ELR (cell line): ENCODE measurements around the gene CEP85.

Source experiments
- DNase-seq: peaks from one replicate; pipeline ENCODE4 v3.0.0-alpha.2; 2015; ENCODE audit warnings: low read depth

Gene CEP85, protein sequence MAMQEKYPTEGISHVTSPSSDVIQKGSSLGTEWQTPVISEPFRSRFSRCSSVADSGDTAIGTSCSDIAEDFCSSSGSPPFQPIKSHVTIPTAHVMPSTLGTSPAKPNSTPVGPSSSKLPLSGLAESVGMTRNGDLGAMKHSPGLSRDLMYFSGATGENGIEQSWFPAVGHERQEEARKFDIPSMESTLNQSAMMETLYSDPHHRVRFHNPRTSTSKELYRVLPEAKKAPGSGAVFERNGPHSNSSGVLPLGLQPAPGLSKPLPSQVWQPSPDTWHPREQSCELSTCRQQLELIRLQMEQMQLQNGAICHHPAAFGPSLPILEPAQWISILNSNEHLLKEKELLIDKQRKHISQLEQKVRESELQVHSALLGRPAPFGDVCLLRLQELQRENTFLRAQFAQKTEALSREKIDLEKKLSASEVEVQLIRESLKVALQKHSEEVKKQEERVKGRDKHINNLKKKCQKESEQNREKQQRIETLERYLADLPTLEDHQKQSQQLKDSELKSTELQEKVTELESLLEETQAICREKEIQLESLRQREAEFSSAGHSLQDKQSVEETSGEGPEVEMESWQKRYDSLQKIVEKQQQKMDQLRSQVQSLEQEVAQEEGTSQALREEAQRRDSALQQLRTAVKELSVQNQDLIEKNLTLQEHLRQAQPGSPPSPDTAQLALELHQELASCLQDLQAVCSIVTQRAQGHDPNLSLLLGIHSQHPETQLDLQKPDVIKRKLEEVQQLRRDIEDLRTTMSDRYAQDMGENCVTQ

DNA sequence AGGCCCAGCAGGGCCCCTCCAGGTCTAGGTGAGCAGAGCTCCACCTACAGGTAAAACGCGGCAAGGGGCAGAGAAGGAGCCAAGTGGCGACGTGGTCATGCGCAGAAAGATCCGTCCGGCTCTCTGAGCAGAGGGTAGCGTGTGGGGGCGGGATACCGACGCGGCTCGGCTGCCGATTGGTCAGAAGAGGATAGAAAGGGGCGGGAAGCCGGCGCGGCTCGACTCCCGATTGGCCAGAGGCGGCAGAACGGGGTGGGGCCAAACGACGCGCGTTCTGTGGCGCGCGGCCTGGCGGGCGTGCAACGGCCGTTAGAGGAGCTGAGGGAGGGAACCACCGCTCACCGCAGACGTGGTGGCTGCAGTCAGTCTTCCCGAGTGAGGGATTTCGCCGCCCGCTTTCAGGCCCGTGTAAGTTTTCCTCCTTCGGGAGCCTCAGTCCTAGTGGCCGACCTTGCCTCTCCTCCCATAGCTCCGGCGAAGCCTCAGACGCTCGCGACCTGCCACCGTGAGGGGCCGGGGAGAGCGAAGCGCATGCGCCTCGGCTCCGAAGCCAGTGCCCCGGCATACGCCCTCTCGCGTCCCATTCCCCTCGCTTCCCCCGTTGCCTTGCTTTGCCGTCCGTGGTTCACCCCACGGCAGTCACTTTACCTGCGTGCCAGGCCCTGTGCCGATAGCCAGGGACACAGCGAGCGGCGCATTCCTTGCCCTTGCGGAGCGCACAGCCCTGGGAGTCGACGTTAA lies at the start of gene CEP85:
Gene CEP85 (plus strand): TSS at position 298 of the 741 bp plus-strand sequence. CDS start 5,584 bp downstream, outside the sequence.
- DNase-seq: peak; percentile 97

DNA sequence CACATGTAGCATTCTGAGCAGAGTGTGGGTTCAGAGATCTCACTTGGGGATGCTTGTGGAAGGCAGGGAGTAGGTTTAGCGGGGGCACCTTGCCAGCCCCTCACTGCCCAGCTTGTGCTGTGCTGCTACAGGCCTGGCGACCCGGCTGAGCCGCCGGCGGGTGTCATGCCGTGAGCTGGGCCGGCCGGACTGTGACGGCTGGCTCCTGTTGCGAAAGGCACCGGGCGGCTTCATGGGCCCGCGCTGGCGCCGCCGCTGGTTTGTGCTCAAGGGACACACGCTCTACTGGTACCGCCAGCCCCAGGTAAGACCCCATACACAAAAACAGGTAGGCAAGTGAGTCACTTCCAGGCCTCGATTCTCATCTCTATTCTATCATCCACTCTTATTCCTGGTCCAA lies 49.1 kb upstream of the CEP85 start:
- DNase-seq: no peak

DNA sequence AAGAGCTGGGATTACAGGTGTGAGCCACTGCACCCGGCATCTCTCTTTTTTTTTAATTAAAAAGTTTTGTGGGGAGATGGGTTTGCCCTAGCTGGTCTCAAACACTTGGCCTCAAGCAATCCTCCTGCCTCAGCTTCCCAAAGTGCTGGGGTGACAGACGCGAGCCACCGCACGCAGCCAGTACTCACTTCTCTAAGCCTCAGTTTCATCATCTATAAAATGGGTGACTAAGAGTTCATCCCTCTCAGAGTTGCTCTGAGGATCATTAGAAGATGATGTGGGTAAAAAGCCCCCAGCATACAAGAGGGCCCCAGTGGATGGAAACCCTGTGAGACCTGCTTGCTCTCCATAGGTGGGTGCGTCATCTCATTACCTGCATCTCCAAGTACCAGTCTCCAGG lies 46.1 kb upstream of the CEP85 start:
- no peak for DNase-seq

DNA sequence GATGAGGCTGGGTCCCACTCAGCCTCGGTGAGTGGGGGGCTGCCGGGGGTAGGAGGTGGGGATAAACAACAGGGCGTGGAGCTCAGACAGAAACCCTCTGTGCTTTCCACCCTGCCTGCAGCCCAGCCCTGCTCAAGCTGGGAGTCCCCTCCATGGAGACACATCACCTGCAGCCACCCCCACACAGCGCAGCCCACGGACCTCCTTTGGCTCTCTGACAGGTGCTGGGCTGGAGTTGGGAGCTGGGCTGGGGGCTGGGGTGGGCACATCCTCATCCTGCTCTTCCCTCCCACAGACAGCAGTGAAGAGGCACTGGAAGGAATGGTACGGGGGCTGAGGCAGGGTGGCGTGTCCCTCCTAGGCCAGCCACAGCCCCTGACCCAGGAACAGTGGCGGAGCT lies 45.5 kb upstream of the CEP85 start:
- no peak for DNase-seq

DNA sequence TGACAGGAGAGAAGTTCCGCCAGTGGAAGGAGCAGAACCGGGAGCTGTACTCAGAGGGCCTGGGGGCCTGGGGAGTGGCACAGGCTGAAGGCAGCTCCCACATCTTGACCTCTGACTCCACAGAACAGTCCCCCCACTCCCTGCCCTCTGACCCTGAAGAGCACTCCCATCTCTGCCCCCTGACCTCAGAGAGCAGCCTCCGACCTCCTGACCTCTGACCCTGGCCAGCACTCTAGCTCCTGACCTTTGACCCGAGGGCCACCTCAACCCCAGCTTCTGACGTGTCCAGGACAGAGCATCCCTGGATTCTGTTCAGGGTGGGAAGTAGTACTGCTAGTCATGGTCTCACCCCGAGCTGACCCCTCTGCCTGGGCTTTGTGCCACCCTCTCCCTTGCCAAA lies 44.7 kb upstream of the CEP85 start:
- no peak for DNase-seq

DNA sequence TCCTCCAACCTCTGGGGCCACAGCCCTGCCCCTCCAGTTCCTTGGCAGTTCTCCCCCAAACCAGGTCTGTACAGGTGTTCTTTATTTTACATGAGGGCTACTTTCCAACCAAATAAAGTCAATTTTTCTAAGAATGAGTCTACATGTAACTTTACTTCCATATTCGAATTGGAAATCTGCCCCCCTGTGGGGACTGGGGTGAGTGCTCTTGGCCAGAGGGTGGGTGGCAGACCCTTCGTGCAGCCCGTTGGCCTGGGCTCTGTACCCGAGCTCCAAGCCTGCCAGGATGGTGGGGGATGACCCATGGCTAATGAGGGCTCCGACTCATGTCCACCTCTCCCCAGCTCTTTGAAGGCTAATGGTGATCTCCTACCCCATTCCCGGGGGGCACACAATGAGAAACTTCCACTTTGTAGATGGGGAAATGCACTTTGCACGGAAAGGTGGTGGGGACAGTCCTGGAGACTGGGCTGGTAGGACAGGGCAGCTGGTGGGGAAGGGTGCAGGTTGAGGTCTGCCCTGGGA lies 44.2 kb upstream of the CEP85 start:
- no peak for DNase-seq

DNA sequence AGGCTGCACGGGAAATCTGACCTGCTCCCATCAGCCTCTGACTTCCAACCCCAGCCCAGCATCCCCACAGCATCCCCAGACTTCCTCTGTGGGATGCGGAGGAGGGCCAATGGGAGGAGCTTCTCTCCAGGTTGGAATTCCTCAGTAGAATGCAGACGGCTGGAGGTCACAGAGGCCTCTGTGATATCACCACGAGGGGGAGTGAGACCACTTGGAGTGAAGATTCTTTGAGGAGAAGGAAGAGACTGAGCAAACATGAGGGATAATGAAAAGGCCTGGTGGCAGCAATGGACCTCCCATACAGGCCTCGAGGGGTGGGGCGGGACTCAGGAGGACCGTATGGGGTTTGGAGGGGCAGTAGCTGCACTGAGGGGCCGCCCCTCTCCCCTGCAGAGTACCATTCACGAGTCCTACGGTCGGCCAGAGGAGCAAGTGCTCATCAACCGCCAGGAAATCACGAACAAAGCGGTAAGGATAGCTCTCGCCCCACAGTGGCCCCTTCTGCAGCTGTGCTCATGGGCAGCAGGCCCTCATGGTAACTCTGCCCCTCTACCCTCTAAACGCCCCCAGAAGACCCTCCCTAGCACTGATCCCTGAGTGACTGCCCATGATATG lies 43.5 kb upstream of the CEP85 start, which contains the start of gene CATSPER4:
Gene CATSPER4 (plus strand): TSS at position 230 of the 615 bp plus-strand sequence. CDS start 26 bp downstream, at position 256.
- peak; percentile 49 for DNase-seq

DNA sequence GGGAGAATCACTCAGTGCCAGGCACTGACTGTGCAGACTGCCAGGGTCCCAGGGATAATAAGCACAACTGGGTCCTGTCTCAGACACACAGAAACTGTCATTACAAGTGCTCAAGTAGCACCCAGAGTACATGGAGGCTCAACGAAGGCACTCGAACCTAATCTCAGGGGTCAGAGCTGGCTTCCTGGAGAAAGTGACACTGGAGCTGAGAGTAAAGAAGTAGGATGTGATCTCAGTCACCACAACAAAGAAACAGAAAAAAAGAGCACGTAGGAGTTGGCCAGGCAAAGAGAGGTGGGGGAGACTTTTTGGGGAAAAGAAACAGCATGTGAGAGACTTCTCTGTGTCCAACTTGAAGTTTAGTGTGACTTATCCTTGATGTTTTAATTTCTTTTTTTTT lies 42.3 kb upstream of the CEP85 start:
- no peak for DNase-seq

DNA sequence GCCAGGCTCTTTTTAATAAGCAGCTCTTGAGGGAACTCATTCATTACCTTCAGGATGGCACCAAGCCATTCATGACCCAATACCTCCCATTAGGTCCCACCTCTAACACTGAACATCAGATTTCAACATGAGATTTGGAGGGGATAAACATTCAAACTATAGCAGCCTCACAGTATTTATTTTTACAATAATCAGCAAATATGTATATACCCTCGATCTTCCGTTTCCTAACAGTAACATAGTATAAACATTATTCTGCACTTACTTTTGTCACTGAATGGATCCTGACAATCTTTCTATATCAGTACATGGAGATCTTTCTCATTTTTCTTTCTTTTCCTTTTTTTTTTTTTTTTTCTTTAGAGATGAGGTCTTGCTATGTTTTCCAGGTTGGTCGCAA lies 38.2 kb upstream of the CEP85 start:
- DNase-seq: no peak

DNA sequence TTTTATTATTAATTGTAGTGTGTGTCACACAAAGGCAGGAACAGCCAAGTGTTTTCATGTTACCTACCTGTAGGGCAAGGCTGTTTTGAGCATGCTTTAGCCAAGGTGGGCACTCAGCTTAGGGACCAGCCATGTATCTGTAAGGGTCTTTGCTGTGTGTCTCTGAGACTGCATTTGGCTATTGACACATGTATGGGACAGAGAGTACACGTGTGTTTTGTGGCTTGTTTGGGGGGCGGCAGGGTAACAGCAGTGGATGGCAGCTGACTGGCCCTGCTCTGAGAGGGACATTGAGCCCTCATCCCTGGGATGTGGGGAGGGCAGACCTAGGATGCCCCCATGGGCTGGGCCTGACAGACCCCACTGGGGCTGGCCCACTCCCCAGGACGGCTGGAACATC lies 36.7 kb upstream of the CEP85 start:
- DNase-seq: no peak

DNA sequence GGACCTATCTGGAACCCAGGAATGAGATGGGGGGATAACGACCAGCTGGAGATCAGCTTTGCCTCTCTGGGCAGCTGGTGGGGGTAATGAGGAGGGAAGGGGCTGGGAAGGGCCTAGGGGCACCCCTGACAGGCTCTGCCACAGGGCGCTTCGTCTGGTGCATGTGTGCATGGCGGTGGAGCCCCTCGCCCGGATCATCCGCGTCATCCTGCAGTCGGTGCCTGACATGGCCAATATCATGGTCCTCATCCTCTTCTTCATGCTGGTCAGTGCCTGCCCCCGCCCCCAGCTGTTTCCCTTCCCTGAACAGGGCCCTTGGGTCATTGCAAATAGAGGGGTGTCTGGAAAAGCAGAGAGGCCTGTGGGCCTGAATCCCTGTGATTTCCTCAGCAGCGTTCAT lies 36.2 kb upstream of the CEP85 start:
- DNase-seq: no peak

DNA sequence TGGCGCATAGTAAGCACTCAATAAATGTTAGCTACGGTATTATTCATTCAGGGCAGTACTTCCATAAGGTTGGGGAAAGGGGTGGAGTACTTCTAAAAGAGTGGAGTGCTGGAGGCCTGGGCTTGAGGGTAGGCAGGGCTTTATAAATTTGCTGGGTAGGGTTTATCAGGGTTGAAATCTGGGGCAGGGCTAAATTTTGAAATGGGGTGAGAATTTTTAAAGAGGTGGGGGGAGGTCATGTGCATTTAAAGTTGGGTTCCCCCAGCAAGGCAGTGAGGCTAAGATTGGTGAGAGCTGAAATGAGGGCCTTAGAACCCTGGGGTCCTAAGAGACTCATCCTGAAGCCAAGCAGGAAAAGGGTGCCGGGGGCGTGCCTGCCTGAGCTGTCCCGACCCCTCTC lies 33.6 kb upstream of the CEP85 start:
- DNase-seq: no peak

DNA sequence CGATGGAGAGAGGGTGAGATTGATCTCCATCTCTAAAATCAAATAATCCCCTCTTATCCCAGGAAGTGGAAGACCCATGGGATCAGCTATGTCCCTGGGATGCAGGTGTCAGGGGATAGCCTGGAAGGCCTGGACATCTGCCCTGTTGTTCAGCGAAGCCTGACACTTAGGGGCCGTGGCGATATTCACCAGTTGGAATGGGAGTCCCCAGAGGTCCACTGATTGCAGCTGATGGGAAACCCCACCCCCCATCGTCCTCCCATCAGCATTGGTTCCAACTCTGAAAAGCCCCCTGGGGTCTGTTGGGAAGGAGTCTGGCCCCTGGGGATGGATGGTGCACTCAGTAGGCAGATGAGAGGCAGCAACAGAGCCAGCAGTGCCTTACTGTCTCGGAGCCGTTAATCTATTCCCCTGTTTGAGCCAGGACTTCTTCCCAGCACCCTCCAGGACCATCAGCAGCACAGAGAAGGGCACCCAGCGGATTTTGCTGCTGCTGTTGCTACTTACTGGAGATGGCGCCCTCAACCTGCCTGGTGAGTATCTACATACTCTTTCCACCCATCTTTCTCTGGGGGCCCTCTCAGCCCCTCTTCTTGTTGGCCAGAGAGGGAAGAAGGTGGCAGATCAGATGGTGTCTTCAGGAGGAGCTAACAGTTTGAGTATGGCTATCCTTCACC lies 30.2 kb upstream of the CEP85 start:
- no peak for DNase-seq

DNA sequence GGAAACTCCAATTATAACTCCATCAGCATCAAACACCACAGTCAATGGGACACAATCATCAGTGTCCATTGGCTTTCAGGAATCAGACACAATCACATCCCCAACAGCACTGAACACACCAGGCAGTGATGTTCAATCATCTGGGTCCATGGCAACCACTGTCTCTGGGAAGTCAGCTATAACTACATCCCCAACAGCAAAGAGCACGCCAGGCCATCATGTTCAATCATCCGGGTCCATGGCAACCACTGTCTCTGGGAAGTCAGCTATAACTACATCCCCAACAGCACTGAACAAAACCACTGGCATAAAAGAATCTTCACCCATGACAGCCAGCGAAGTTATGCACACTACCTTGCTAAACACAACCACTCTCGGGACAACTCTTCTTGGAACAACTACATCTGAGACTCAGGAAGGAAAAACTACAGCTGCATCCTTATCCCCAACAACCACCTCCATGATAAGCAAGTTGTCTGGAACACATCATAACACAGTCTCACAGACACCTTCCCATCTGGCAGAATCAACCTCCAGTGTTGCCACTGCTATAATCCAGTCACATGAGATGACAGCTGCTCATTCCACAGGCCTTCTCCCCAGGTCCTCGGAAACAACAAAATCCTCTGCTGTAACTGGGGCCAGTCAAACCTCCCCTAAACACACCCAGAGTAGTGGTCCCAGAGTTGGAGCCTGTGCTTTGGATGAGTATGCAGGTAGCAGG lies 23.7 kb upstream of the CEP85 start:
- no peak for DNase-seq

DNA sequence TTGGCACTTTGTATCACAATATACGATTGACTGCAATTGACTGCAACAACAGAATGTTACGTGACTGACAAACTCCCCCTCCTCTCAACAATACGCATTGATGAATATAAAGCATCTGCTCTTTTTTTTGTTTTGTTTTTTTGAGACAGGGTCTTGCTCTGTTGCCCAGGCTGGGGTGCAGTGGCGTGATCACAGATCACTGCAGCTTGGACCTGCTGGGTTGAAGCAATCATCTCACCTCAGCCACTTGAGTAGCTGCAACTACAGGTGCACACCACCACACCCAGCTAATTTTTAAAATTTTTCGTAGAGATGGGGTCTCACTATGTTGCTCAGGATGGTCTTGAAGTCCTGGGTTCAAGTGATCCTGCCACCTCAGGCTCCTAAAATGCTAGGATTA lies 21.3 kb upstream of the CEP85 start:
- DNase-seq: no peak

DNA sequence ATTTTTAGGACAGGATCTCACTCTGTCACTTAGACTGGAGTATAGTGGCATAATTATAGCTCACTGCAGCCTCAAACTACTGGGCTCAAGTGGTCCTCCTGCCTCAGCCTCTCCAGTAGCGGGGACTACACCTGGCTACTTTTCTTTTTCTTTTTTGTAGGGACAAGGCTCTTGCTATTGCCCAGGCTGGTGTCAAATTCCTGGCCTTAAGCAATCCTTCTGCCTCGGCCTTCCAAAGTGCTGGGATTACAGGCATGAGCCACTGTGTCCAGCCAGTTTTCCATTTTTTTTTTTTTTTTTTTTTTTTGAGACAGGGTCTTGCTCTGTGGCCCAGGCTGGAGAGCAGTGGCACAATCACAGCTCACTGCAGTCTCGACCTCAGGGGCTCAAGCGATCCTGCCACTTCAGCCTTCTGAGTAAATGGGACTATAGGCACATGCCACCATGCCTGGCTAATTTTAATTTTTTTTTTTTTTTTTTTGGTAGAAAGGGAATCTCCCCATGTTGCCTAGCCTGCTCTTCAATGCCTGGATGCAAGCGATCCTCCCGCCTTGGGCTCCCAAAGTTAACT lies 20.6 kb upstream of the CEP85 start:
- DNase-seq: no peak

DNA sequence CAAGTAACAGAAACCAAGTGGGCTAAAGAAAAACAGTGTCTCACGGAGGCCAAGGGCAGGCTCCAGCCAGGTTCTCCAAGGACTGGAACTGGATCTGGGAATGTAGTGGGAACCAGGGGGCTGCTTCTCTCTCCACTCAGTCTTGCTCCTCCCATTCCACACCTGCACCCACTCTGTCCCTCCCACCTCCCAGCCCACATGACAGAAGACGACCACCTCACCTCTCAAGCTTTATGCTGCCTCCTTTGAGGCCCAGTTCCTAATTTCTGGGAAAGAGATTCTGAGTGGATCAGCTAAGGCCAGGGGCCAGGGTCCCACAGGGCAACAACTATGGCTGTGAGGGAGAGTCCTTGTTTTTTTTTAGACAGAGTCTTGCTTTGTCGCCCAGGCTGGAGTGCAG lies 18.8 kb upstream of the CEP85 start:
- DNase-seq: no peak

DNA sequence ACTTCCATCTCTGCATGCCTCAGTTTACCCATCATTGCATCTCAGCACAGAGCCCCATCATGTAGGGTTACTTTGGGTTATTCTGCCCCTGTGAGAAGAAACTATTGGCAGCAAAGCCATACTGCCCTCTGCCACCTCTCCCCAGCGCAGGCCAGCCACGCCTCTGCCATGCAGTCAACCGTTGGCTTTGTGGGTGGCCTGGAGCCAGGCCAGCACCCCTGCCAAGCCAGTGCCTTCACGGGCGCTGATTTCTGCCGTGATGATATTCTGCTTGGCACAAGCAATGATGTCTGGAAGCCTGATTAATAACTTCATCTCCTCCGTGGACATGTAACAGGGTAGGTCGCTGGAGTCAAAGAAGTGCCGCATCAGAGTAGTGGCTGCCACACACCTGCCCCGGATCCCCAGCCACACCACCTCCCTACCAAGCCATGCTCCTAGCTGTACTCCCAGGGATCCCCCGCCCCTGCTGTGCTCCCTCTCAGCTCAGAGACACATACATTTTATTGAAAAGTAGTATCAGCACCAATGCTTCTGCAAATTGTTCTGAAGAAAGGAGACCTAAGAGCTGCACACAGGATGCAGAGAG lies 15.0 kb upstream of the CEP85 start:
- no peak for DNase-seq

DNA sequence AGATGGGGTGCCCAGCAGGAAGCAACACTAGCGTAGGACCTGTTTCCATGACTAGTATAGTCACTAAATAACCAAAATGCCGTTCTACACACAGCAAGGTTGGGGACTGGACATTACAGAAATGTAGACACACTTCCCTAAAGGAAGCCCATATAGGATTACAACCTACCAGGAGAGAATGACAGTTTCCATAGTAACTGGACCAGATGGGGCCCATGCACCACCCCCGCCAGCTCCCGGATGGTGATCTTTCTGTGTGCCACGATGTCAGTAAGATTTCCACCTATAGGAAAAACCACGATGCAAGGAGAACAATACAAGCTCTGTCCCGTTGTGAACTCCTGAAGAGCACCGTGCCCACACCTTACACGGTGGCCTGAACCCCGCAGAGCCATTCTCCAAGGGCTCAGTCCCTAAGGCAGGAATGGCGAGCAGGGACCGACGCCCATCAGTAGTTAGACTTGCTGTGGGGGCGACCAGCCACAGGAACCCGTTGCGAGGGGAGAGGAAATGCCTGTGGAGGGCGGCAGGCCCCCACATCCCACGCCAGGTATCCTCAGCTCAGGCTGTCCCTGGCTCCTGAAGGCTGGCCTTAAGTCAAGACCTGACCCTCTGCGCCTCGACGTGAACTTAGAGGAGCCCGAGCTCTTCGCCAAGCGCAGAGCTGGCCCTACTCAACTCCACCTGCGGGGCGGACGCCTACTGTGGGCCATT lies 13.6 kb upstream of the CEP85 start:
- DNase-seq: no peak
